GM06990 (cell line): ENCODE data around the gene ZNF322.

ENCODE experiments used
- DNase-seq: peaks from one replicate; pipeline ENCODE4 v3.0.0-alpha.2; 2011; ENCODE audit not compliant: insufficient read length; ENCODE audit errors: extremely low read depth
- H3K27me3 ChIP-seq: replicated peaks from 2 replicates; pipeline ENCODE4 v1.6.0; 2011; ENCODE audit warnings: low read length; ENCODE audit not compliant: control insufficient read depth, insufficient read depth
- H3K36me3 ChIP-seq: 2 replicates; pipeline ENCODE4 v1.5.1; 2011; ENCODE audit warnings: low read length; ENCODE audit not compliant: control insufficient read depth, insufficient read depth
- H3K4me3 ChIP-seq: replicated peaks from 2 replicates; pipeline ENCODE4 v1.5.1; 2011; ENCODE audit warnings: low read depth, mild to moderate bottlenecking, control low read depth, low read length
- TF ChIP-seq, protein P1 (sequence below): IDR thresholded peaks from 2 replicates; pipeline ENCODE4 v1.5.1; 2011; ENCODE audit warnings: low read length, control low read depth, mild to moderate bottlenecking, inconsistent platforms; ENCODE audit not compliant: insufficient read depth, poor library complexity, severe bottlenecking

The ZNF322 gene

GRCh38 chr6:26594730-26595632, 64.6 kb downstream of the ZNF322 start:
- DNase-seq, result no peak
- Histone ChIP-seq H3K36me3 (peaks cover 8% of the 10 kb centered on the region), H3K4me3 (no peak overlapping the region), H3K27me3 (no peaks in the 10 kb centered on the region)
- TF ChIP-seq, protein P1, sequence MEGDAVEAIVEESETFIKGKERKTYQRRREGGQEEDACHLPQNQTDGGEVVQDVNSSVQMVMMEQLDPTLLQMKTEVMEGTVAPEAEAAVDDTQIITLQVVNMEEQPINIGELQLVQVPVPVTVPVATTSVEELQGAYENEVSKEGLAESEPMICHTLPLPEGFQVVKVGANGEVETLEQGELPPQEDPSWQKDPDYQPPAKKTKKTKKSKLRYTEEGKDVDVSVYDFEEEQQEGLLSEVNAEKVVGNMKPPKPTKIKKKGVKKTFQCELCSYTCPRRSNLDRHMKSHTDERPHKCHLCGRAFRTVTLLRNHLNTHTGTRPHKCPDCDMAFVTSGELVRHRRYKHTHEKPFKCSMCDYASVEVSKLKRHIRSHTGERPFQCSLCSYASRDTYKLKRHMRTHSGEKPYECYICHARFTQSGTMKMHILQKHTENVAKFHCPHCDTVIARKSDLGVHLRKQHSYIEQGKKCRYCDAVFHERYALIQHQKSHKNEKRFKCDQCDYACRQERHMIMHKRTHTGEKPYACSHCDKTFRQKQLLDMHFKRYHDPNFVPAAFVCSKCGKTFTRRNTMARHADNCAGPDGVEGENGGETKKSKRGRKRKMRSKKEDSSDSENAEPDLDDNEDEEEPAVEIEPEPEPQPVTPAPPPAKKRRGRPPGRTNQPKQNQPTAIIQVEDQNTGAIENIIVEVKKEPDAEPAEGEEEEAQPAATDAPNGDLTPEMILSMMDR, result no peak

GRCh38 chr6:26594131-26594498, 65.4 kb downstream of the ZNF322 start:
- TF ChIP-seq, protein P1, result no peak
- H3K4me3 ChIP-seq, result no peak overlapping the region

DNA sequence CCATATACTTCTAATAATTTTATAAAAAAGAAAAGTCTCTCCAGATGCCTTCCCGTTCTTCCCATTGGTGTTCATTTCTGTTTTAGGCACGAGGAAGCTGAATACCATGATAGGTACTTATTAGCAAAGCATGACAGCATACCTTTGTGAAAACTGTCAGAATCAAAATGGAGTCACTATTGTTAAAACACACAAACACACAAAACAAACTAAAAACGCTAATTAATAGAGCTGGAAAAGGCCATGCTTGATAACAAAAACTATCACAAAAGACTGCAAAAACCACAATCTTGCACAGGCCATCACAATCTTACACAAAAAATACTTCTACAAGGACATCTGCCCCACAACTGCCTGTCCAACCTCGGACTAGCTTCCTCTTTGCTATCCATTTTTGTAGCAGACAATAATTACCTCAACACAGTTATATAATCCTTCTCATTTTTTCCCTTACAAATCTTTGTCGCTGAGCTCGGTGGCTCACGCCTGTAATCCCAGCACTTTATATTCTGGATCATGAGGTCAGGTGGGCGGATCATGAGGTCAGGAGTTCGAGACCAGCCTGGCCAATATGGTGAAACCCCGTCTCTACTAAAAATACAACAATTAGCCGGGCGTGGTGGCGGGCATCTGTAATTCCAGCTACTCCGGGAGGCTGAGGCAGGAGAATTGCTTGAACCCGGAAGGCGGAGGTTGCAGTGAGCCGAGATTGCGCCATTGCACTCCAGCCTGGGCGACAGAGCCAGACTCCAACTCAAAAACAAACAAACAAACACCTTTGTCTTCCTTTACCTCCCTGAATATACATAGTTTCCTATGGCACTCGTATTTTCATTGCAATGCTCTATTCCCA, 66.0 kb downstream of the ZNF322 start:
- Histone ChIP-seq H3K27me3 (no peaks in the 10 kb centered on the region), H3K36me3 (peaks cover 6% of the 10 kb centered on the region), H3K4me3 (no peak overlapping the region)
- no peak for DNase-seq
- TF ChIP-seq, protein P1, result no peak

More at GRCh38 chr6:26594131-26594498, 65.4 kb downstream of the ZNF322 start:
- DNase-seq, result no peak
- peaks cover 8% of the 10 kb centered on the region for H3K36me3 ChIP-seq
- H3K27me3 ChIP-seq, result no peaks in the 10 kb centered on the region

GRCh38 chr6:26592649-26593048, 66.9 kb downstream of the ZNF322 start:
- H3K4me3 ChIP-seq, result no peak overlapping the region
- no peaks in the 10 kb centered on the region for H3K27me3 ChIP-seq
- TF ChIP-seq, protein P1, result no peak
- no peak for DNase-seq
- H3K36me3 ChIP-seq, result no peaks in the 10 kb centered on the region

DNA sequence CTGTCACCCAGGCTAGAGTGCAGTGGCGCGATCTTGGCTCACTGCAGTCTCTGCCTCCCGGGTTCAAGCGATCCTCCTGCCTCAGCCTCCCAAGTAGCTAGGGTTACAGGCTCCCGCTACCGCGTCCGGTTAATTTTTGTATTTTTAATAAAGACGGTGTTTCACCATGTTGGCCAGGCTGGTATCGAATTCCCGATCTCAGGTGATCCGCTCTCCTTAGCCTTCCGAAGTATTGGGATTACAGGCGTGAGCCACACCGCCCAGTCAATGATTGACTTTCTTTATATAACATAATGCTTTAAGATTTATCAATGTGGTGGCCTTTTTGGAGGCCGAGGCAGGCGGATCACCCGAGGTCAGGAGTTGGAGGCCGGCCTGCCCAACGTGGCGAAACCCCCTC, 70.6 kb downstream of the ZNF322 start:
- no peak overlapping the region for H3K4me3 ChIP-seq
- no peak for DNase-seq
- no peaks in the 10 kb centered on the region for H3K27me3 ChIP-seq
- TF ChIP-seq, protein P1, result no peak
- H3K36me3 ChIP-seq, result no peaks in the 10 kb centered on the region
